ENCODE results near the gene ST6GAL1.

Gene ST6GAL1

GRCh38 chr3:187080799-187081450, 150.6 kb downstream of the ST6GAL1 start:
- Histone ChIP-seq H3K9me3 (no peaks in the 10 kb centered on the region), H3K4me1 (ENCODE audit: control insufficient read depth in 1 of 2, insufficient read depth in 1 of 2, low read depth in 1 of 2, low read length in 1 of 2) (no peaks in the 10 kb centered on the region), H3K4me3 (ENCODE audit: low read depth in 1 of 2, low read length in 1 of 2) (no peak overlapping the region), H3K36me3 (peaks cover 38% of the 10 kb centered on the region), H3K27ac (no peak overlapping the region), H3K27me3 (no peaks in the 10 kb centered on the region)
- TF ChIP-seq CTCF (IDR thresholded peaks at IDR 0.05), result no peak

- Histone ChIP-seq H3K4me3 (ENCODE audit: low read depth in 1 of 2, low read length in 1 of 2) (no peak overlapping the region), H3K4me1 (ENCODE audit: control insufficient read depth in 1 of 2, insufficient read depth in 1 of 2, low read depth in 1 of 2, low read length in 1 of 2) (no peaks in the 10 kb centered on the region), H3K27ac (no peak overlapping the region), H3K36me3 (peaks cover 18% of the 10 kb centered on the region), H3K27me3 (no peaks in the 10 kb centered on the region), H3K9me3 (peaks cover 4% of the 10 kb centered on the region)
- TF ChIP-seq CTCF (IDR thresholded peaks at IDR 0.05), result no peak
These were observed 152.5 kb downstream of the ST6GAL1 start for GRCh38 chr3:187082758-187083375.

DNA sequence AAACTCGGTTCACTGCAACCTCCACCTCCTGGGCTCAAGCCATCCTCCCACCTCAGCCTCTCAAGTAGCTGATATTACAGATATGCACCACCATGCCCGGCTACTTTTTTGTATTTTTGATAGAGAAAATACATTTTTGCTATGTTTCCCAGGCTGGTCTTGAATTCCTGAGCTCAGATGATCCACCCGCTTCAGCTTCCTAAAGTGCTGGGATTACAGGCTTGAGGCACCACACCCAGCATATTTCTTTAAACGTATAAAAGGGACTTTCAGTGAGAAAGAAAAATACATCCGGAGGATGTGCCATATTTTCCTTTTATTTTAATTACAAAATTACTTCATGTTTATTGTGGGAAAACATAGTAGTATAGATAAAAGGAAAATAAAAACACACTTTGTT, 153.8 kb downstream of the ST6GAL1 start:
- Histone ChIP-seq H3K27me3 (no peaks in the 10 kb centered on the region), H3K36me3 (peaks cover 6% of the 10 kb centered on the region), H3K9me3 (peaks cover 4% of the 10 kb centered on the region), H3K27ac (no peak overlapping the region), H3K4me3 (ENCODE audit: low read depth in 1 of 2, low read length in 1 of 2) (no peak overlapping the region), H3K4me1 (ENCODE audit: control insufficient read depth in 1 of 2, insufficient read depth in 1 of 2, low read depth in 1 of 2, low read length in 1 of 2) (no peaks in the 10 kb centered on the region)
- TF ChIP-seq CTCF (IDR thresholded peaks at IDR 0.05), result no peak

GRCh38 chr3:187084580-187084979, 154.3 kb downstream of the ST6GAL1 start:
- Histone ChIP-seq H3K27me3 (no peaks in the 10 kb centered on the region), H3K9me3 (peaks cover 4% of the 10 kb centered on the region), H3K4me3 (ENCODE audit: low read depth in 1 of 2, low read length in 1 of 2) (no peak overlapping the region), H3K36me3 (peaks cover 1% of the 10 kb centered on the region), H3K4me1 (ENCODE audit: control insufficient read depth in 1 of 2, insufficient read depth in 1 of 2, low read depth in 1 of 2, low read length in 1 of 2) (no peaks in the 10 kb centered on the region), H3K27ac (no peak overlapping the region)
- TF ChIP-seq CTCF (IDR thresholded peaks at IDR 0.05), result no peak

- H3K4me1 ChIP-seq (ENCODE audit: control insufficient read depth in 1 of 2, insufficient read depth in 1 of 2, low read depth in 1 of 2, low read length in 1 of 2), result no peaks in the 10 kb centered on the region
- H3K27ac ChIP-seq, result no peak overlapping the region
- H3K36me3 ChIP-seq, result no peaks in the 10 kb centered on the region
- no peak for TF ChIP-seq CTCF (IDR thresholded peaks at IDR 0.05)
- H3K4me3 ChIP-seq (ENCODE audit: low read depth in 1 of 2, low read length in 1 of 2), result no peak overlapping the region
- peaks cover 4% of the 10 kb centered on the region for H3K9me3 ChIP-seq
- H3K27me3 ChIP-seq, result no peaks in the 10 kb centered on the region
These were observed 154.8 kb downstream of the ST6GAL1 start for GRCh38 chr3:187085021-187085666.

Measured in neutrophil (primary cell).